AG10803 (cell line): ENCODE results near the gene SHOC1.

Experiments used
- DNase-seq: peaks from one replicate; pipeline ENCODE4 v3.0.0; 2010; ENCODE audit warnings: low read depth
- H3K4me3 ChIP-seq: 2 replicates; pipeline ENCODE4 v1.5.1; 2011; ENCODE audit warnings: mild to moderate bottlenecking, low read length, control low read depth
- CTCF ChIP-seq: conservative IDR thresholded peaks from 2 replicates; pipeline ENCODE4 v1.5.1; 2011; ENCODE audit warnings: mild to moderate bottlenecking, low read length, control low read depth, inconsistent platforms

The SHOC1 gene

GRCh38 chr9:111805830-111806241, 11.1 kb upstream of the SHOC1 start:
- no peak for TF ChIP-seq CTCF
- H3K4me3 ChIP-seq: no peak overlapping the region
- DNase-seq: peak; percentile 61

- DNase-seq: no peak
- no peak for TF ChIP-seq CTCF
- H3K4me3 ChIP-seq: no peak overlapping the region
These were observed 10.5 kb upstream of the SHOC1 start for GRCh38 chr9:111805262-111805661.

- TF ChIP-seq CTCF: no peak
- DNase-seq: no peak
- no peak overlapping the region for H3K4me3 ChIP-seq
These were observed 9.9 kb upstream of the SHOC1 start for GRCh38 chr9:111804636-111805035.

- TF ChIP-seq CTCF: no peak
- H3K4me3 ChIP-seq: no peak overlapping the region
- no peak for DNase-seq
These were observed 9.2 kb upstream of the SHOC1 start for GRCh38 chr9:111803924-111804323.

- DNase-seq: no peak
- no peak overlapping the region for H3K4me3 ChIP-seq
- no peak for TF ChIP-seq CTCF
These were observed 5.3 kb upstream of the SHOC1 start for GRCh38 chr9:111799915-111800526.

- DNase-seq: no peak
- TF ChIP-seq CTCF: no peak
- H3K4me3 ChIP-seq: no peak overlapping the region
These were observed 4.8 kb upstream of the SHOC1 start for GRCh38 chr9:111799506-111799905.

GRCh38 chr9:111798786-111799185, 4.0 kb upstream of the SHOC1 start:
- no peak overlapping the region for H3K4me3 ChIP-seq
- DNase-seq: peak; percentile 54
- TF ChIP-seq CTCF: no peak
